T-helper 2 cell treated with Interferon-gamma antibody and Interleukin-4, amounts not matched to agents 5 μg/mL and 100 μg/mL, for 36 hours (primary cell): ENCODE measurements around the gene SLC2A4RG.

Experiments
- DNase-seq: peaks from one replicate; pipeline ENCODE4 v3.0.0; 2021; ENCODE audit warnings: low spot score
- H3K27ac Mint-ChIP-seq: one replicate; pipeline ENCODE4 v1.8.0; 2021; ENCODE audit warnings: mild to moderate bottlenecking, mixed read lengths
- H3K27me3 Mint-ChIP-seq: one replicate; pipeline ENCODE4 v1.8.0; 2021; ENCODE audit warnings: low read depth, mixed read lengths
- H3K36me3 Mint-ChIP-seq: one replicate; pipeline ENCODE4 v1.8.0; 2021; ENCODE audit warnings: low read depth, mixed read lengths
- H3K4me1 Mint-ChIP-seq: one replicate; pipeline ENCODE4 v1.8.0; 2021; ENCODE audit warnings: low read depth, mixed read lengths
- H3K4me3 Mint-ChIP-seq: one replicate; pipeline ENCODE4 v1.8.0; 2022; ENCODE audit warnings: mild to moderate bottlenecking, moderate library complexity, mixed read lengths
- H3K9me3 Mint-ChIP-seq: one replicate; pipeline ENCODE4 v1.8.0; 2021; ENCODE audit warnings: mixed read lengths

The SLC2A4RG gene

GRCh38 chr20:63737945-63738686 lies 1.5 kb upstream of the SLC2A4RG start:
- Mint-ChIP-seq H3K4me1 (peaks cover 20% of the 10 kb centered on the region), H3K4me3 (peak overlapping the region; percentile 60), H3K27ac (no peak overlapping the region), H3K9me3 (no peaks in the 10 kb centered on the region), H3K36me3 (peaks cover 19% of the 10 kb centered on the region), H3K27me3 (no peaks in the 10 kb centered on the region)
- DNase-seq = no peak

- Mint-ChIP-seq H3K4me3 (peak overlapping the region; percentile 60), H3K9me3 (no peaks in the 10 kb centered on the region), H3K36me3 (peaks cover 21% of the 10 kb centered on the region), H3K4me1 (peaks cover 17% of the 10 kb centered on the region), H3K27me3 (no peaks in the 10 kb centered on the region), H3K27ac (no peak overlapping the region)
- no peak for DNase-seq
These were observed 868 bp upstream of the SLC2A4RG start for GRCh38 chr20:63738687-63739129.

DNA sequence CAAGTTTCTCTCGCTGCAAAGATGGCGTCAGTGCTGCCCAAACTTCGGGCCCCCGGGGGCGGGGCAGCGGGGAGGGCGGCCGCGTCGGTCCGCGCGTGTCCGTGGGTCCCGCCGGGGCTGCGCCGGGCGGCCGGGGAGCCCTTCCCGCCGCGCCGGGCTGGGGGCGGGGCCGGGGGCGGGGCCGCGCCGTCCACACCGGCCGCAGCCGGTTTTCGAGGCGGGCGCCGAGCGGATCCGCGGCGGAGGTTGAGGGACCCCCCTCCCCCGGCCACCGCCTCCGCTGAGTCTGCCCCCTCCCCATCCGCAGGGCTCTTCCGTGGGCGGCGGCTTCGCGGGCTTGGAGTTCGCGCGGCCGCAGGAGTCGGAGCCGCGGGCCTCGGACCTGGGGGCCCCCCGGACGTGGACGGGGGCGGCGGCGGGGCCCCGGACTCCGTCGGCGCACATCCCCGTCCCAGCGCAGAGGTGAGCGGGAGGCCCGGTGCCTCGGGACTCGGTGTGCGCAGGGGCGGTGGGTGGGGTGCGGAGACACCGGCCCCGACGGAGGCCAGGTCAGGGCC lies 572 bp downstream of the SLC2A4RG start:
- Mint-ChIP-seq H3K27ac (no peak overlapping the region), H3K4me3 (peak overlapping the region; percentile 54), H3K27me3 (no peaks in the 10 kb centered on the region), H3K4me1 (peaks cover 12% of the 10 kb centered on the region), H3K36me3 (peaks cover 18% of the 10 kb centered on the region), H3K9me3 (no peaks in the 10 kb centered on the region)
- DNase-seq = peak; percentile 53

- H3K4me3 Mint-ChIP-seq = peak overlapping the region; percentile 70
- peaks cover 10% of the 10 kb centered on the region for H3K4me1 Mint-ChIP-seq
- no peaks in the 10 kb centered on the region for H3K9me3 Mint-ChIP-seq
- no peaks in the 10 kb centered on the region for H3K27me3 Mint-ChIP-seq
- no peak overlapping the region for H3K27ac Mint-ChIP-seq
- peaks cover 18% of the 10 kb centered on the region for H3K36me3 Mint-ChIP-seq
- no peak for DNase-seq
These were observed 1.2 kb downstream of the SLC2A4RG start for GRCh38 chr20:63740627-63741353.

- peaks cover 4% of the 10 kb centered on the region for H3K4me1 Mint-ChIP-seq
- H3K9me3 Mint-ChIP-seq = no peaks in the 10 kb centered on the region
- DNase-seq = no peak
- H3K36me3 Mint-ChIP-seq = peaks cover 13% of the 10 kb centered on the region
- H3K27me3 Mint-ChIP-seq = no peaks in the 10 kb centered on the region
- H3K27ac Mint-ChIP-seq = no peak overlapping the region
- H3K4me3 Mint-ChIP-seq = peak overlapping the region; percentile 70
These were observed 1.7 kb downstream of the SLC2A4RG start for GRCh38 chr20:63741354-63741675.

DNA sequence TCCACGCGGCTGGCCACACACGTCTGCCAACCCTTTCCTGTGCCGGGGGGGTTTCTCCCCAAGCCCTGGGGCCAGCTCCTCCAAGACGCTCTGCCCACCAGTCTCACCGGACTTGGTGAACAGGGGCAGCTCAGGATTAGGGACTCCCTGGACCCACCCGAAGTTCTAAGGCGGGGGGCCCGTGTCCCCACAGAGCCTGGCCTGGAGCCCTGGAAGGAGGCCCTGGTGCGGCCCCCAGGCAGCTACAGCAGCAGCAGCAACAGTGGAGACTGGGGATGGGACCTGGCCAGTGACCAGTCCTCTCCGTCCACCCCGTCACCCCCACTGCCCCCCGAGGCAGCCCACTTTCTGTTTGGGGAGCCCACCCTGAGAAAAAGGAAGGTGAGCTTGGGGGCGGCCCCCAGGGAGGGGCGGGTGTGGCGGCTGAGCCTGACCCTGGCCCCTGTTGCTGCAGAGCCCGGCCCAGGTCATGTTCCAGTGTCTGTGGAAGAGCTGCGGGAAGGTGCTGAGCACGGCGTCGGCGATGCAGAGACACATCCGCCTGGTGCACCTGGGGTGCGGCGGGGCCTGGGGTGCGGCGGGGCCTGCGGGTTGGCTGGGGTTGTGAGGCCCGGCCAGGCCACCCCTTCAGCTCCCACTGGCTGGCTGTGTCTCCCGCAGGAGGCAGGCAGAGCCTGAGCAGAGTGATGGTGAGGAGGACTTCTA lies 2.3 kb downstream of the SLC2A4RG start:
- Mint-ChIP-seq H3K36me3 (peaks cover 8% of the 10 kb centered on the region), H3K27me3 (no peaks in the 10 kb centered on the region), H3K4me1 (no peaks in the 10 kb centered on the region), H3K4me3 (peak overlapping the region; percentile 70), H3K9me3 (no peaks in the 10 kb centered on the region), H3K27ac (peak overlapping the region; percentile 41)
- no peak for DNase-seq

GRCh38 chr20:63742381-63743024 lies 2.9 kb downstream of the SLC2A4RG start:
- Mint-ChIP-seq H3K4me1 (no peaks in the 10 kb centered on the region), H3K4me3 (no peak overlapping the region), H3K27me3 (no peaks in the 10 kb centered on the region), H3K9me3 (no peaks in the 10 kb centered on the region), H3K27ac (no peak overlapping the region), H3K36me3 (peaks cover 8% of the 10 kb centered on the region)
- no peak for DNase-seq

- H3K27me3 Mint-ChIP-seq = no peaks in the 10 kb centered on the region
- no peak for DNase-seq
- no peaks in the 10 kb centered on the region for H3K4me1 Mint-ChIP-seq
- H3K27ac Mint-ChIP-seq = peak overlapping the region; percentile 10
- peaks cover 8% of the 10 kb centered on the region for H3K36me3 Mint-ChIP-seq
- H3K9me3 Mint-ChIP-seq = no peaks in the 10 kb centered on the region
- H3K4me3 Mint-ChIP-seq = no peak overlapping the region
These were observed 3.8 kb downstream of the SLC2A4RG start for GRCh38 chr20:63743210-63743970.

DNA sequence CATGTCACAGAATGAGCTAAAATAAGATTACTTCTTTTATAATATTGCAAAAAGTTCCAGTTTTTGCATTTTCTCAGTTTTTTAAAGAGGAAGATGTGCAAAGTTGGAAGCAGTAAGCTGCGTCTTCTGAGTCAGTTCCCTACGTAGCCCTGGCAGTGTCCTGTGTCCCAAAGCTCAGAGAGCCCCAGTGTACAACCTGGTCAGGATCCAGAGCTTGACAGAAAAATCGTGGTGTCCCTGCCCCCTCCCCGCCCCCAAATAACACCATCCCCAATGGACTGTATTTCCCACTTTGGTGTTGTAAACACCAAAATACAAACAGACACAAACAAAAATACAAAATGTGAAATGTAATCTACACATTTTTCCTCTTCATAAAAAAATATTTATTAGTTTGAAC lies 4.6 kb downstream of the SLC2A4RG start:
- no peak overlapping the region for H3K4me3 Mint-ChIP-seq
- H3K4me1 Mint-ChIP-seq = no peaks in the 10 kb centered on the region
- no peak overlapping the region for H3K27ac Mint-ChIP-seq
- no peaks in the 10 kb centered on the region for H3K27me3 Mint-ChIP-seq
- H3K9me3 Mint-ChIP-seq = no peaks in the 10 kb centered on the region
- peaks cover 8% of the 10 kb centered on the region for H3K36me3 Mint-ChIP-seq
- no peak for DNase-seq

GRCh38 chr20:63744574-63745423 lies 5.2 kb downstream of the SLC2A4RG start:
- Mint-ChIP-seq H3K9me3 (no peaks in the 10 kb centered on the region), H3K4me1 (no peaks in the 10 kb centered on the region), H3K36me3 (peaks cover 8% of the 10 kb centered on the region), H3K27ac (no peak overlapping the region), H3K27me3 (no peaks in the 10 kb centered on the region), H3K4me3 (no peak overlapping the region)
- no peak for DNase-seq

DNA sequence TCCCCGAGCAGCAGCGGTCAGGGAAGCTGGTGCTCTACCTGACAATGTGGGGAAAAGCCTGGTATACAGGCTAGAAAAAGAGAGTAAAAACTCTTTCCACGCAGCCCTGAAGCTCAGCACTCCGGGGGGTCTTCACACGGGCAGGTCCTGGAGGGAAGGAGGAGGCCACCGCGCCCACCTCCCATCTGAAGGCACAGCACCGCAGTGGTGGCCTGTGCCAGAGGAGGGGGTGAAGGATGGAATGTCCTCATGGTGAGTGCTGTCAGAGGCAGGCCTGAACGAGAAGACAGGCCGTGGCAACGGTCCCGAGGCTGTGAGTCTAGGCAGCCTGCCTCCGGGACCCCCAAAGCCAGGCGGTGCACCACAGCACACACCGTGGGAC lies 5.8 kb downstream of the SLC2A4RG start:
- Mint-ChIP-seq H3K4me3 (no peak overlapping the region), H3K27ac (no peak overlapping the region), H3K27me3 (no peaks in the 10 kb centered on the region), H3K9me3 (no peaks in the 10 kb centered on the region), H3K36me3 (peaks cover 8% of the 10 kb centered on the region), H3K4me1 (no peaks in the 10 kb centered on the region)
- DNase-seq = no peak

DNA sequence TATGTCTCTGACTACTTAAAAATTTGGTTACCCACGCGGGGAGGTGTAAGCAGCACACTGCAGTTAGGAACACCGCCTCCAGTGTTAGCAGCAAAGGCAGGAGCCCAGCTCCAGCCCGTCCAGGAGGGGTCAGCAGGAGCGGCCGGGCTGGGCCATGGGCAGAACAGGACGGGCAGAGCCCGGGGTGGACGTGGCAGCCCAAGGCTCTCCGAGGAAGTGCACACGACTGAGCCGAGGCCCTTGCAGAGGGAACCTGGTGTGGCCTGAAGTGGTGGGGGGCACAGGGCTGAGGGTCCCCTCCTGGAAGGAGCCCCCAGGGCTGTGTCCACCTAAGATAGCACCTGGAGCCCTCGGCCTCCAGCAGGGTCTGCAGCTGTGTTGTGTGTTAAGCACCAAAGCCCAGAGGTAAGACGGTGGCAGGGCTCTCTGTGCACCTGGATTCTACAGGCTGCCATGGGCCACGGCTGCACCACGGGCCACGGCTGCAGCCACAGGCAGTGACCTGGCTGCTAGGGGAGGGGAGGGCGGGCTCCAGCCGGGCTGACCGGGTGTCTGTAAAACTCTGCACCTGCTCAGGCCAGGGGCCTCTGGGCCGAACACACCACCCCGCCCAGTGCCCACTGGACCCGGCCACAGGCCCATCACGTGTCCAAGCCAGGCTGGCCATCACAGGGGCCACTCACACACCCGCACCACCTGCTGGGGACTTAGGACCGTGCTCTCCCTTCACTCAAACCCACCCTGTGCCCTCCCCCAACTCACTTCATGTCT lies 6.6 kb downstream of the SLC2A4RG start:
- Mint-ChIP-seq H3K9me3 (no peaks in the 10 kb centered on the region), H3K27me3 (no peaks in the 10 kb centered on the region), H3K36me3 (peaks cover 8% of the 10 kb centered on the region), H3K27ac (no peak overlapping the region), H3K4me1 (peaks cover 1% of the 10 kb centered on the region), H3K4me3 (no peak overlapping the region)
- no peak for DNase-seq
